PC-3 (cell line): ENCODE data around the gene RANBP1. TPM values are rescaled to one million over a fixed set of nuclear protein-coding genes. Genes with fewer than 3 reads are reported as not detected.

Experiments
- ATAC-seq: fragments of 200-7000 bp; cut with Tn5 transposase; 2 replicates; pipeline ENCODE4 v1.9.1; 2020; ENCODE audit warnings: mild to moderate bottlenecking, moderate library complexity
- BruUV-seq: library from RNA; stranded (reverse); fragments of 400-500 nt; replicated peaks from 2 replicates; lab custom pipeline; 2021; lab: Mats Ljungman, UMichigan
- CTCF ChIA-PET: fragments of 300-600 bp; sonication (Branson Sonifier 250); formaldehyde crosslinking; loops from one replicate; lab custom pipeline; 2022; ENCODE audit warnings: antibody characterized with exemption; lab: Charles Lee
- POLR2A ChIA-PET: fragments of 300-600 bp; sonication (Branson Sonifier 250); formaldehyde crosslinking; loops from one replicate; lab custom pipeline; 2022; ENCODE audit warnings: antibody characterized with exemption; ENCODE audit not compliant: unreplicated experiment; lab: Charles Lee
- DNase-seq: peaks from one replicate; pipeline ENCODE4 v3.0.0-alpha.2; 2015
- H2AFZ ChIP-seq: fragments of 300-600 bp; sonication (generic); 2 replicates; pipeline ENCODE4 v1.6.0; 2016; ENCODE audit warnings: antibody characterized with exemption, low read length
- H3F3A ChIP-seq: fragments of 300-600 bp; sonication (generic); one replicate; pipeline ENCODE4 v1.6.0; 2017; ENCODE audit warnings: antibody characterized with exemption, low read length, control low read depth, mild to moderate bottlenecking; ENCODE audit not compliant: unreplicated experiment
- H3K27ac ChIP-seq: fragments of 300-600 bp; sonication (generic); 2 replicates; pipeline ENCODE4 v1.5.1; 2016; ENCODE audit warnings: mild to moderate bottlenecking, low read length
- H3K27me3 ChIP-seq: fragments of 300-600 bp; sonication (generic); 2 replicates; pipeline ENCODE4 v1.6.1; 2016; ENCODE audit warnings: low read length, mixed read lengths
- H3K36me3 ChIP-seq: fragments of 300-600 bp; sonication (generic); 2 replicates; pipeline ENCODE4 v1.6.1; 2016; ENCODE audit warnings: low read depth, mixed run types, low read length, mixed read lengths
- H3K4me1 ChIP-seq: fragments of 300-600 bp; sonication (generic); 2 replicates; pipeline ENCODE4 v1.5.1; 2016; ENCODE audit warnings: low read length; ENCODE audit not compliant: insufficient read depth
- H3K4me2 ChIP-seq: fragments of 300-600 bp; sonication (generic); 2 replicates; pipeline ENCODE4 v1.6.0; 2016; ENCODE audit warnings: low read length
- H3K4me3 ChIP-seq: fragments of 300-600 bp; sonication (generic); 2 replicates; pipeline ENCODE4 v1.5.1; 2016; ENCODE audit warnings: mild to moderate bottlenecking, low read length, mixed read lengths
- H3K79me2 ChIP-seq: fragments of 300-600 bp; sonication (generic); 2 replicates; pipeline ENCODE4 v1.6.1; 2017; ENCODE audit warnings: low read length, mixed read lengths
- H3K9ac ChIP-seq: fragments of 300-600 bp; sonication (generic); 2 replicates; pipeline ENCODE4 v1.6.0; 2016; ENCODE audit warnings: mild to moderate bottlenecking, low read length
- H3K9me2 ChIP-seq: fragments of 300-600 bp; sonication (generic); replicated peaks from 2 replicates; pipeline ENCODE4 v1.6.1; 2016; ENCODE audit warnings: mixed run types, low read length, mixed read lengths
- H3K9me3 ChIP-seq: fragments of 300-600 bp; sonication (generic); 2 replicates; pipeline ENCODE4 v1.6.1; 2016; ENCODE audit warnings: low read length, mixed read lengths
- H4K20me1 ChIP-seq: fragments of 300-600 bp; sonication (generic); 2 replicates; pipeline ENCODE4 v1.6.1; 2016; ENCODE audit warnings: low read length, mixed read lengths
- CTCF ChIP-seq: fragments of 300-600 bp; sonication (generic); conservative IDR thresholded peaks from 2 replicates; pipeline ENCODE4 v1.5.1; 2017; ENCODE audit warnings: antibody characterized with exemption, low read depth, mild to moderate bottlenecking, low read length
- EZH2 ChIP-seq: fragments of 300-600 bp; sonication (generic); IDR thresholded peaks from one replicate; pipeline ENCODE4 v1.6.1; 2017; ENCODE audit warnings: antibody characterized with exemption, mild to moderate bottlenecking, low read length; ENCODE audit not compliant: unreplicated experiment
- EZH2phosphoT487 ChIP-seq: fragments of 300-600 bp; sonication (generic); IDR thresholded peaks from 2 replicates; pipeline ENCODE4 v1.6.1; 2018; ENCODE audit warnings: mild to moderate bottlenecking, antibody characterized with exemption, low read length, borderline replicate concordance
- intact Hi-C: fragments of 100-400 bp; cut with micrococcal nuclease; formaldehyde crosslinking; loops from 2 replicates; pipeline ENCODE4 v1.9.0; 2023
- total RNA-seq: library from RNA; depleted of rRNA; stranded (reverse); fragments of >200 nt; gene quantifications from 2 replicates; pipeline ENCODE4 v1.2.3, GENCODE V29; 2014

RANBP1 gene
- total RNA-seq, 1 experiment from 2014 or later = 356 TPM

GRCh38 chr22:20096574-20097420, 19.1 kb upstream of the RANBP1 start:
- DNase-seq (no peak), ATAC-seq (no peak)
- peaks cover 7% of the 10 kb centered on the region; the same call in 1 of the 2 replicates for H4K20me1 ChIP-seq
- ChIA-PET CTCF (no interaction called here), POLR2A (no interaction called here)
- H3K4me3 ChIP-seq = no peak overlapping the region
- 0 out of 2 replicates have a peak, but pooled peaks cover 10% of the 10 kb centered on the region for H3K79me2 ChIP-seq
- H3K4me2 ChIP-seq = no peak overlapping the region
- no peak overlapping the region for H3K9ac ChIP-seq
- H3K36me3 ChIP-seq = peaks cover 72% of the 10 kb centered on the region
- H3K9me2 ChIP-seq = no peaks in the 10 kb centered on the region
- intact Hi-C loops = no loop called here
- no peak for TF ChIP-seq CTCF
- no peak for TF ChIP-seq EZH2
- no peak for TF ChIP-seq EZH2phosphoT487
- H3F3A ChIP-seq = no peaks in the 10 kb centered on the region
- no peaks in the 10 kb centered on the region for H3K9me3 ChIP-seq
- H3K4me1 ChIP-seq = no peaks in the 10 kb centered on the region
- H3K27ac ChIP-seq = no peak overlapping the region
- no peak overlapping the region for H2AFZ ChIP-seq
- no peaks in the 10 kb centered on the region for H3K27me3 ChIP-seq
- BruUV-seq = no TSS peak

- no peak overlapping the region for H3K4me3 ChIP-seq
- ATAC-seq = no peak
Measured at GRCh38 chr22:20099099-20099711, 16.7 kb upstream of the RANBP1 start.

More at GRCh38 chr22:20099099-20099711, 16.7 kb upstream of the RANBP1 start:
- no peaks in the 10 kb centered on the region for H3K4me1 ChIP-seq
- no TSS peak for BruUV-seq
- H3K9me2 ChIP-seq = no peaks in the 10 kb centered on the region
- ChIA-PET POLR2A (no interaction called here), CTCF (no interaction called here)
- no peaks in the 10 kb centered on the region for H3K27me3 ChIP-seq
- peaks cover 60% of the 10 kb centered on the region for H3K36me3 ChIP-seq
- no peak overlapping the region for H3K4me2 ChIP-seq
- H4K20me1 ChIP-seq = peaks cover 7% of the 10 kb centered on the region; the same call in 1 of the 2 replicates
- H3K27ac ChIP-seq = no peak overlapping the region
- H3K79me2 ChIP-seq = peaks cover 20% of the 10 kb centered on the region
- H3K9ac ChIP-seq = no peak overlapping the region
- H3K9me3 ChIP-seq = no peaks in the 10 kb centered on the region
- H3F3A ChIP-seq = no peaks in the 10 kb centered on the region
- DNase-seq = no peak
- TF ChIP-seq EZH2 (no peak), CTCF (no peak), EZH2phosphoT487 (no peak)
- H2AFZ ChIP-seq = no peak overlapping the region
- intact Hi-C loops = no loop called here
